ENCODE data around the gene STYXL1.

STYXL1 gene

DNA sequence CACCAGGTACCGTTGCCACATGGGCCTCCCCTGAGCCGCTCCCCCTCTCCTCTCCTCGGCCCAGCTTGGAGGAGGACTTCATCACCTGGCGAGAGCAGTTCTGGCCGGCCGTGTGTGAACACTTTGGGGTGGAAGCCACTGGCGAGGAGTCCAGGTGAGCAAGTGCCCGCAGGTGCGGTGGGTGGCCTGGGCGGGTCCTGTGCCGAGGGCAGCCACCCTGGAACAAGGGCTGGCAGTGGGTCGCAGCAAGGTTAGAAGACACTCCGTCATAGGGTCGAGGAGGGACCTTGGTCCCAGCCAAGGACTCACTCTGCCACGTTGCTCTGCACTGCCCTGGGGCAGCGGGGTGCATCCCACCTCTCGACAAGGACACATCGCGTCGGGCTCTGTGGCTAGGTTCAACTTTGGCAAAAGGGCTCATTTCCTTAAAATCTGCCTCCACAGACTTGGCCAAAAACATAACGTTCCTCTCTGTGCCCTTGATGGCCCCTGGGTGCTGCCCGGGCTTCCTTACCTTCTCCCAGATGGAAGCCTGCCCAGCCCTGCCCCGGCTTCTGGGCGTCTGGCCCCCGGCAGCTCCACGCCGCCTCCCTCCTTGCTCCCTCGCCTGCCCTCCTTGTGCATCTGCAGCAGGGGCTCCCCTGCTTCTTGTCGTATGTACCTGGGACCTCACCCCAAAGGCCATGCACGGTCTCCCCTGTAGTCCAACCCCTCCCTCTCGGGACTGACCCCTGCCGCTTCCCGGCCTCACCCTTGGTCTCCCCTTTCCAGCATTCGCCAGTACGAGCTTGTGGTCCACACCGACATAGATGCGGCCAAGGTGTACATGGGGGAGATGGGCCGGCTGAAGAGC is 66.1 kb downstream of the STYXL1 start:
- Histone ChIP-seq H3K36me3 (ENCODE audit: insufficient read depth, low read length) (peaks cover 25% of the 10 kb centered on the region; the same call in 1 of the 2 replicates), H3K9ac (ENCODE audit: low read depth, low read length, poor library complexity, severe bottlenecking) (no peak overlapping the region), H3F3A (ENCODE audit: low read depth) (no peaks in the 10 kb centered on the region), H3K79me2 (ENCODE audit: insufficient read depth, low read length) (no peaks in the 10 kb centered on the region), H3K4me2 (ENCODE audit: low read depth, low read length, poor library complexity, severe bottlenecking) (no peak overlapping the region), H2AFZ (ENCODE audit: low read length) (no peak overlapping the region), H3K9me3 (ENCODE audit: insufficient read depth, low read depth, low read length) (no peaks in the 10 kb centered on the region), H3K4me3 (ENCODE audit: low read length, poor library complexity, severe bottlenecking) (no peak overlapping the region), H3K9me2 (replicated peaks; ENCODE audit: low read depth, low read length) (no peaks in the 10 kb centered on the region), H3K4me1 (ENCODE audit: insufficient read depth, low read length, poor library complexity, severe bottlenecking) (no peaks in the 10 kb centered on the region), H3K27me3 (ENCODE audit: insufficient read depth, low read length, poor library complexity, severe bottlenecking) (no peaks in the 10 kb centered on the region), H4K20me1 (ENCODE audit: insufficient read depth, low read length, poor library complexity, severe bottlenecking) (no peaks in the 10 kb centered on the region)
- TF ChIP-seq CTCF (conservative IDR thresholded peaks at IDR 0.05; ENCODE audit: low read length) (no peak), EZH2phosphoT487 (IDR thresholded peaks at IDR 0.05; ENCODE audit: borderline replicate concordance) (no peak)

GRCh38 chr7:75981203-75981452 is 66.7 kb downstream of the STYXL1 start:
- no peaks in the 10 kb centered on the region for H3K9me2 ChIP-seq (replicated peaks; ENCODE audit: low read depth, low read length)
- H3K4me1 ChIP-seq (ENCODE audit: insufficient read depth, low read length, poor library complexity, severe bottlenecking), result no peaks in the 10 kb centered on the region
- no peaks in the 10 kb centered on the region for H3F3A ChIP-seq (ENCODE audit: low read depth)
- TF ChIP-seq EZH2phosphoT487 (IDR thresholded peaks at IDR 0.05; ENCODE audit: borderline replicate concordance) (no peak), CTCF (conservative IDR thresholded peaks at IDR 0.05; ENCODE audit: low read length) (no peak)
- H3K79me2 ChIP-seq (ENCODE audit: insufficient read depth, low read length), result no peaks in the 10 kb centered on the region
- no peaks in the 10 kb centered on the region for H4K20me1 ChIP-seq (ENCODE audit: insufficient read depth, low read length, poor library complexity, severe bottlenecking)
- no peak overlapping the region for H3K9ac ChIP-seq (ENCODE audit: low read depth, low read length, poor library complexity, severe bottlenecking)
- H3K36me3 ChIP-seq (ENCODE audit: insufficient read depth, low read length), result peaks cover 19% of the 10 kb centered on the region; the same call in 1 of the 2 replicates
- no peaks in the 10 kb centered on the region for H3K9me3 ChIP-seq (ENCODE audit: insufficient read depth, low read depth, low read length)
- no peak overlapping the region for H2AFZ ChIP-seq (ENCODE audit: low read length)
- no peaks in the 10 kb centered on the region for H3K27me3 ChIP-seq (ENCODE audit: insufficient read depth, low read length, poor library complexity, severe bottlenecking)
- H3K4me3 ChIP-seq (ENCODE audit: low read length, poor library complexity, severe bottlenecking), result no peak overlapping the region
- H3K4me2 ChIP-seq (ENCODE audit: low read depth, low read length, poor library complexity, severe bottlenecking), result no peak overlapping the region

DNA sequence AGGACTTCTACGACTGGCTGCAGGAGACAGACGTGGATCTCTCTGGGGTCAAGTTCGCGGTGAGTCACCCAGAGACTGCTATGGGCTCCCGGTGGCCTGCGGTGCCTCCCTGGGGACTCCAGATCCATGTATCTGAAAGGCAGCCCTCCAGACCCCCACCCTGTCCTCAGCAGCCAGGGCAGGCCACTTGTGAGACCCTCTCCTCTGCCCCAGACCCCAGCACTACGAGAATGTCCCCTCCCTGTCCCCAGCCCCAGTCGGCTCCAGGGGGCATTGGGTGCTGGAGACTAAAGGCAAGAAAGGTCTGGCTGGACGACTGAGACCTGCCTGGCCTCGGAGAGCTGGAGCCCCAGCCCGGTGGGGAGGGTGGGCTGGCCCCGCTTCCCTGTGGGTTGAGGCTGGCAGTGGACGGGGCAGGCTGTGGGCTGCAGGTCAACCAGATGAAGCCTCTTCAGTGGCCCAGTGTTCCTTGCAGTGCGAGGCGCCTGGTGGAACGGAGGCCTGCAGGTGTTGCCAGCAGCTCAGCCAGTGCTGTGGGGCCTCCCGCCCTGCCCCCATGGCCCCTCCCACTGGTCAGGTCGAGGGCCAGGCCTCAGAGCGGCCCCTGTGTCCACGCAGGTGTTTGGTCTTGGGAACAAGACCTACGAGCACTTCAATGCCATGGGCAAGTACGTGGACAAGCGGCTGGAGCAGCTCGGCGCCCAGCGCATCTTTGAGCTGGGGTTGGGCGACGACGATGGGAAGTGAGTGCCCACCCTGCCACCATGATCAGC is 67.2 kb downstream of the STYXL1 start:
- no peaks in the 10 kb centered on the region for H3K9me2 ChIP-seq (replicated peaks; ENCODE audit: low read depth, low read length)
- H4K20me1 ChIP-seq (ENCODE audit: insufficient read depth, low read length, poor library complexity, severe bottlenecking), result no peaks in the 10 kb centered on the region
- no peaks in the 10 kb centered on the region for H3K4me1 ChIP-seq (ENCODE audit: insufficient read depth, low read length, poor library complexity, severe bottlenecking)
- H2AFZ ChIP-seq (ENCODE audit: low read length), result no peak overlapping the region
- H3K9ac ChIP-seq (ENCODE audit: low read depth, low read length, poor library complexity, severe bottlenecking), result no peak overlapping the region
- no peaks in the 10 kb centered on the region for H3K27me3 ChIP-seq (ENCODE audit: insufficient read depth, low read length, poor library complexity, severe bottlenecking)
- H3F3A ChIP-seq (ENCODE audit: low read depth), result no peaks in the 10 kb centered on the region
- TF ChIP-seq CTCF (conservative IDR thresholded peaks at IDR 0.05; ENCODE audit: low read length), result no peak
- no peak for TF ChIP-seq EZH2phosphoT487 (IDR thresholded peaks at IDR 0.05; ENCODE audit: borderline replicate concordance)
- no peak overlapping the region for H3K4me3 ChIP-seq (ENCODE audit: low read length, poor library complexity, severe bottlenecking)
- no peak overlapping the region for H3K4me2 ChIP-seq (ENCODE audit: low read depth, low read length, poor library complexity, severe bottlenecking)
- peaks cover 17% of the 10 kb centered on the region; the same call in 1 of the 2 replicates for H3K36me3 ChIP-seq (ENCODE audit: insufficient read depth, low read length)
- no peaks in the 10 kb centered on the region for H3K79me2 ChIP-seq (ENCODE audit: insufficient read depth, low read length)
- H3K9me3 ChIP-seq (ENCODE audit: insufficient read depth, low read depth, low read length), result no peaks in the 10 kb centered on the region

All from Loucy (cell line).